ENCODE data around the gene FGD2. TPM values are rescaled to one million over a fixed set of nuclear protein-coding genes. Genes with fewer than 3 reads are reported as not detected.

Gene FGD2
- total and polyA plus RNA-seq, 5 donors, result 5.1 to 14.0 (median 9.7) TPM

Other genes with a start within 250 kb of the FGD2 start
- 10 to 100 TPM; 31.7 to 80.9 (median 70.3) TPM for gene CPNE5, start 166.2 kb upstream of the FGD2 start, total RNA-seq
- gene CPNE5, start 166.2 kb upstream of the FGD2 start, polyA plus RNA-seq, result 27.5 TPM
- 10 to 100 TPM; 49.4 to 72.4 (median 63.7) TPM for gene PPIL1, start 130.9 kb upstream of the FGD2 start, total RNA-seq
- 75.6 TPM for gene PPIL1, start 130.9 kb upstream of the FGD2 start, polyA plus RNA-seq
- 10 to 100 TPM; 69.4 to 83.9 (median 79.1) TPM for gene C6orf89, start 119.7 kb upstream of the FGD2 start, total RNA-seq
- gene C6orf89, start 119.7 kb upstream of the FGD2 start, polyA plus RNA-seq, result 53.2 TPM
- gene PI16, start 50.9 kb upstream of the FGD2 start, total RNA-seq, result 100 to 1,000 TPM in 1 of 4 donors, 10 to 100 TPM in 3; 35.0 to 125 (median 45.1) TPM
- 69.5 TPM for gene PI16, start 50.9 kb upstream of the FGD2 start, polyA plus RNA-seq
- gene MTCH1, start 19.5 kb upstream of the FGD2 start, total RNA-seq, result 100 to 1,000 TPM; 217 to 249 (median 227) TPM
- 198 TPM for gene MTCH1, start 19.5 kb upstream of the FGD2 start, polyA plus RNA-seq
- gene PIM1, start 164.5 kb downstream of the FGD2 start, total RNA-seq, result 10 to 100 TPM; 22.5 to 72.5 (median 32.1) TPM
- gene PIM1, start 164.5 kb downstream of the FGD2 start, polyA plus RNA-seq, result 44.2 TPM

Measured in right cardiac atrium (tissue), 5 donors.